Suprapubic skin (tissue), 4 donors: ENCODE measurements around the gene HOXB5. TPM values are rescaled to one million over a fixed set of nuclear protein-coding genes. Genes with fewer than 3 reads are reported as not detected.
A peak's percentile ranks its signal among the peaks of the same experiment; 100 is the strongest.

Experiments used
- DNase-seq, 2 donors: peaks; one replicate each; pipeline ENCODE4 v3.0.0-alpha.2; 2019; ENCODE audit warnings: low spot score in 2 of 2
- H3K27ac ChIP-seq: fragments of 200-600 bp; sonication (generic); one replicate; pipeline ENCODE4 v1.5.1; 2019
- H3K27me3 ChIP-seq: fragments of 200-600 bp; sonication (generic); one replicate; pipeline ENCODE4 v1.5.1; 2019
- H3K36me3 ChIP-seq: fragments of 200-600 bp; sonication (generic); one replicate; pipeline ENCODE4 v1.5.1; 2019
- H3K4me1 ChIP-seq: fragments of 200-600 bp; sonication (generic); one replicate; pipeline ENCODE4 v1.5.1; 2019
- H3K4me3 ChIP-seq: fragments of 200-600 bp; sonication (generic); one replicate; pipeline ENCODE4 v1.5.1; 2019; ENCODE audit warnings: mild to moderate bottlenecking
- H3K9me3 ChIP-seq: fragments of 200-600 bp; sonication (generic); one replicate; pipeline ENCODE4 v1.5.1; 2019
- CTCF ChIP-seq, 2 donors: fragments of 200-600 bp in 1 of 2; fragments of 450-650 bp in 1 of 2; sonication (generic) in 1 of 2; IDR thresholded peaks; one replicate each; pipeline ENCODE4 v1.5.1; 2016 to 2019; ENCODE audit warnings: antibody characterized with exemption in 2 of 2, mild to moderate bottlenecking in 1 of 2, moderate library complexity in 1 of 2
- EP300 ChIP-seq: sonication (generic); formaldehyde crosslinking; IDR thresholded peaks from one replicate; pipeline ENCODE4 v1.6.1; 2017; ENCODE audit warnings: antibody characterized with exemption
- POLR2A ChIP-seq, 2 donors: fragments of 450-650 bp; IDR thresholded peaks; one replicate each; pipeline ENCODE4 v1.6.1; 2017; ENCODE audit warnings: antibody characterized with exemption in 2 of 2, mild to moderate bottlenecking in 2 of 2, moderate library complexity in 2 of 2
- POLR2AphosphoS5 ChIP-seq, 3 donors: sonication (generic); formaldehyde crosslinking; IDR thresholded peaks; one replicate each; pipeline ENCODE4 v1.6.1; 2017; ENCODE audit warnings: antibody characterized with exemption in 3 of 3
- WGBS: methylation state at CpG from one replicate; pipeline ENCODE4 v1.1.5; 2018; 5-methylcytosine and 5-hydroxymethylcytosine counted together
- total RNA-seq, 4 donors: library from RNA; depleted of rRNA; stranded (reverse); fragments of >200 nt; gene quantifications; one replicate each; pipeline ENCODE4 v1.1.0, GENCODE V29; 2016

Gene HOXB5
- total RNA-seq, 4 donors from 2014 or later = 0.72 to 0.80 TPM; not detected in 2

- Histone ChIP-seq H3K4me3 (no peak overlapping the region), H3K36me3 (no peaks in the 10 kb centered on the region), H3K27me3 (peaks cover 48% of the 10 kb centered on the region), H3K9me3 (no peaks in the 10 kb centered on the region), H3K27ac (no peak overlapping the region), H3K4me1 (peaks cover 50% of the 10 kb centered on the region)
- no peak for TF ChIP-seq POLR2AphosphoS5 (IDR thresholded peaks at IDR 0.05)
- no peak for TF ChIP-seq EP300
- no peak for TF ChIP-seq POLR2A (IDR thresholded peaks at IDR 0.05)
- TF ChIP-seq CTCF (IDR thresholded peaks at IDR 0.05) = no peak
- no peak for DNase-seq
- 90% methylated on average over 9 of the region's 9 CpGs for WGBS
Measured at GRCh38 chr17:48606892-48607614, 13.5 kb upstream of the HOXB5 start.

GRCh38 chr17:48605991-48606891, 12.7 kb upstream of the HOXB5 start:
- WGBS = 73% methylated on average over 41 of the region's 41 CpGs
- TF ChIP-seq POLR2A (IDR thresholded peaks at IDR 0.05) = no peak
- TF ChIP-seq EP300 = no peak
- no peak for TF ChIP-seq POLR2AphosphoS5 (IDR thresholded peaks at IDR 0.05)
- no peak for TF ChIP-seq CTCF (IDR thresholded peaks at IDR 0.05)
- no peaks in the 10 kb centered on the region for H3K9me3 ChIP-seq
- DNase-seq = no peak
- no peak overlapping the region for H3K4me3 ChIP-seq
- no peaks in the 10 kb centered on the region for H3K36me3 ChIP-seq
- H3K27me3 ChIP-seq = peaks cover 48% of the 10 kb centered on the region
- H3K4me1 ChIP-seq = peaks cover 50% of the 10 kb centered on the region
- H3K27ac ChIP-seq = peak overlapping the region; percentile 5

DNA sequence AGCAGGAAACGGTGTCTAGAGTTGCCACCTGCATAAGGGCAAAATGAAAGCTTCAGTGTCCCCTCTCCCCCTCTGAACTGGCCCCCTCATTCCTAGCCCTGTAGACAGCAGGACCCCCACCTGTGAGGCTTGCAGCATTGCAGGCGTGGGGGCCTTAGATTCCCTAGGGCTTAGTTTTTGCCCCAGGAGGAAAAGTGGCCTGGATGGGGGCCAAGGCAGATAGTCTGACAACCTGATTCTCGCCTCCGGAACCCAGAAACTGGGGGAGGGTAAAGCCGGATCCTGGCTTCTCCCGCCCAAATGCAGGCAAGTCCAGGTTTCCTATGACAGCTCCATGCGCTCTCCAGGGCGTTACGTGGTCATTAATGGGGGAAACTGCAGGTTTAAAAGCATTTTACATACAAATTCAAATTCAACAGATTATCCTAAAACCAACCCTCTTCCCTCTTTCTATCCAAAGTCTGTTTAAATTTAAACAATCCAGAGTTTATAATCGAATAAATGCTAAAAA, 11.9 kb upstream of the HOXB5 start:
- DNase-seq = no peak
- 58% methylated on average over 9 of the region's 10 CpGs for WGBS
- Histone ChIP-seq H3K36me3 (no peaks in the 10 kb centered on the region), H3K9me3 (no peaks in the 10 kb centered on the region), H3K27me3 (peaks cover 55% of the 10 kb centered on the region), H3K4me3 (peak overlapping the region; percentile 54), H3K4me1 (peaks cover 44% of the 10 kb centered on the region), H3K27ac (peak overlapping the region; percentile 72)
- TF ChIP-seq POLR2AphosphoS5 (IDR thresholded peaks at IDR 0.05) (no peak), EP300 (no peak), POLR2A (IDR thresholded peaks at IDR 0.05) (no peak), CTCF (IDR thresholded peaks at IDR 0.05) (no peak)

GRCh38 chr17:48604770-48605329, 11.3 kb upstream of the HOXB5 start, which contains the start of gene HOXB6:
TSS of gene HOXB6 (minus strand) at chr17:48604986. CDS start at chr17:48598150, 6,836 bp downstream.
- WGBS = 11% methylated on average over 16 of the region's 16 CpGs
- no peaks in the 10 kb centered on the region for H3K9me3 ChIP-seq
- TF ChIP-seq CTCF (IDR thresholded peaks at IDR 0.05) (peak in 1 of 2 donors; percentile 1), POLR2AphosphoS5 (IDR thresholded peaks at IDR 0.05) (no peak)
- peaks cover 61% of the 10 kb centered on the region for H3K27me3 ChIP-seq
- peaks cover 38% of the 10 kb centered on the region for H3K4me1 ChIP-seq
- DNase-seq = no peak
- no peaks in the 10 kb centered on the region for H3K36me3 ChIP-seq
- peak within 1 kb of the TSS; percentile 72 for H3K27ac ChIP-seq
- H3K4me3 ChIP-seq = peak within 1 kb of the TSS; percentile 54
